RWPE1 (cell line): Measurements from ENCODE around the gene NME5.

Experiments
- CTCF ChIA-PET: fragments of 350-600 bp; sonication (Branson Sonifier 250); formaldehyde crosslinking; extraction: SDS; loops from one replicate; lab custom pipeline; 2021; lab: Yijun Ruan, JAX
- POLR2A ChIA-PET: fragments of 400-600 bp; formaldehyde crosslinking; extraction: SDS; loops from one replicate; lab custom pipeline; 2020; ENCODE audit warnings: antibody characterized with exemption; ENCODE audit not compliant: low non-redundant PET; lab: Yijun Ruan, JAX
- DNase-seq: peaks from one replicate; pipeline ENCODE4 v3.0.0; 2012; ENCODE audit warnings: low spot score
- H3K27ac ChIP-seq: fragments of 450-650 bp; 2 replicates; pipeline ENCODE4 v1.5.1; 2017
- TF ChIP-seq, protein P1 (sequence below): fragments of 450-650 bp; conservative IDR thresholded peaks from 2 replicates; pipeline ENCODE4 v1.5.1; 2017; ENCODE audit warnings: low read depth, mild to moderate bottlenecking

NME5 gene

DNA sequence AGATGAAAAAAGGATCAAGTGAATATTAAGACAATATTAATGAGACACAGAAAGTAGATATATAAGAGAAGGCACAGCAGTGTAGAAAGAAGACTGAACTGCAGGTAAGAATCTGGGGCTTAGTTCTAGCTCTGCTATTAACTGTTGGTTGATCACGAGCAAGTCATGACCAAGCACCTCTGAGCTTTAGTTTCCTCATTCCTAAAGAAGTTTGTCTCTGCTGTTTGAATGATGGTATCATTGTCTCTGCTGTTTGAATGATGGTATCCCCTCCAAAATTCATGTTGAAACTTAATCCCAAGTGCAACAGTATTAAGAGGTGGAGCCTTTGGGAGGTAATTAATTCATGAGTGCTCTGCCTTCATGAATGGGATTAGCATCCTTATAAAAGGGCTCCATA lies 2.5 kb upstream of the NME5 start:
- no peak for DNase-seq
- ChIA-PET POLR2A (no interaction called here), CTCF (no interaction called here)
- H3K27ac ChIP-seq = no peak overlapping the region
- TF ChIP-seq, protein P1, sequence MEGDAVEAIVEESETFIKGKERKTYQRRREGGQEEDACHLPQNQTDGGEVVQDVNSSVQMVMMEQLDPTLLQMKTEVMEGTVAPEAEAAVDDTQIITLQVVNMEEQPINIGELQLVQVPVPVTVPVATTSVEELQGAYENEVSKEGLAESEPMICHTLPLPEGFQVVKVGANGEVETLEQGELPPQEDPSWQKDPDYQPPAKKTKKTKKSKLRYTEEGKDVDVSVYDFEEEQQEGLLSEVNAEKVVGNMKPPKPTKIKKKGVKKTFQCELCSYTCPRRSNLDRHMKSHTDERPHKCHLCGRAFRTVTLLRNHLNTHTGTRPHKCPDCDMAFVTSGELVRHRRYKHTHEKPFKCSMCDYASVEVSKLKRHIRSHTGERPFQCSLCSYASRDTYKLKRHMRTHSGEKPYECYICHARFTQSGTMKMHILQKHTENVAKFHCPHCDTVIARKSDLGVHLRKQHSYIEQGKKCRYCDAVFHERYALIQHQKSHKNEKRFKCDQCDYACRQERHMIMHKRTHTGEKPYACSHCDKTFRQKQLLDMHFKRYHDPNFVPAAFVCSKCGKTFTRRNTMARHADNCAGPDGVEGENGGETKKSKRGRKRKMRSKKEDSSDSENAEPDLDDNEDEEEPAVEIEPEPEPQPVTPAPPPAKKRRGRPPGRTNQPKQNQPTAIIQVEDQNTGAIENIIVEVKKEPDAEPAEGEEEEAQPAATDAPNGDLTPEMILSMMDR = no peak

DNA sequence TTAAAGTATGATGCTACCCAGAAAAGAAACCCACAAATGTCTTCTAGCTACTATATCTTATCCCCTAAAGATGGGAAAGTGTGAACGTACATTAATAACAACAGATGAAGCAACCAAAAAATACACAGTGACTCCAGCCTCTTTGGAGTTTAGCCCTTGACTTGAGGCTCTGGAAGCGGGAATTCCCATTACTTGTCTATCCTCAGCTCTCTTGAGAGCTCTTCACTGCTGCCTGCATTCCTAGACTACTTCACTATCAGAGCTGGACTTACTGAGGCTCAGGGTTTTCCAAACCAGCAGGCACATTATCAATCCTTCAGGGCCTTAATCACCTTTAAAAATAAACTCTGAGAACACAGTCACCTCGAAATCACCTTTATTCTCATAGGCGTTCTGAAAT lies 1.0 kb upstream of the NME5 start:
- no peak overlapping the region for H3K27ac ChIP-seq
- DNase-seq = no peak
- ChIA-PET POLR2A (no interaction called here), CTCF (interaction anchor here (0.7 to 1.4 kb wide), 4 partner anchors 42 to 196 kb away, joined by 3 to 7 read pairs (median 4); no protein-coding TSS in a partner anchor)
- TF ChIP-seq, protein P1 = no peak

DNA sequence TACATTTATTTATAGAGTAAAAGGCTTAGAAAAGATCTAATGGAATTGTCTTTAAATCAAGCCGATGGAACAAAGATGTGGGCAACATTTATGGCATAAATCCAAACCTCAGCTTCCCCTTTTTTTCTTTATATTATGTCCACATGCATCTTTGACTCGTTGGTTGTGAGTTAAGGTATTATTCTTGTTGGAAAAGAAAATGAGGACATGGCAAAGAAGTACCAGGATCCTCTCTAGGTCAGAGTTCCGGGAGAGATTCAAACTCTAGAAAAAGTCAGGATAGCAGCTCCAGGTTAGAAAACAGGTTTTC lies 508 bp upstream of the NME5 start:
- ChIA-PET CTCF (interaction anchor here (0.7 to 1.4 kb wide), 5 partner anchors 42 to 397 kb away, joined by 3 to 7 read pairs (median 3); no protein-coding TSS in a partner anchor), POLR2A (no interaction called here)
- DNase-seq = no peak
- TF ChIP-seq, protein P1 = no peak
- no peak overlapping the region for H3K27ac ChIP-seq

DNA sequence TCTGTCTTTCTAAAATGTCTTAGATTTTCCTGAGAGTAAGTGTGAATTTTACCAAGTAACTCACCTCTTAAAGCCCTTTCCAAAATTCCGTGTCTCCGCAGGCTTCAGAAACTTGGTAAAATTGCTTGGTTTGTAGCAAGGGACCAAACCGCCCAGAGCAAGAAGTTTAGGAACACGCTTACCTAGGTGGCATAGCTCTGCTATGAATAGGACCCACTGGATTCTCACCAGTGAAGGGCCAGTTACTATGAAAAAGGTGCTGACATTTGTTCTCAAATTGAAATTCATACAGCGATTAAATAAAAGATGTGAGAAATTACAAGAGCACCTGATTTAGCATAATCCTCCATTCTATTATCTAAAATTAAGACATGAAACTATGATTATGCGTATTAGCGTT lies 6.7 kb downstream of the NME5 start:
- POLR2A ChIA-PET = interaction anchor here (0.7 kb wide), 1 partner anchor 641 kb away, joined by 5 read pairs; no protein-coding TSS in a partner anchor

DNA sequence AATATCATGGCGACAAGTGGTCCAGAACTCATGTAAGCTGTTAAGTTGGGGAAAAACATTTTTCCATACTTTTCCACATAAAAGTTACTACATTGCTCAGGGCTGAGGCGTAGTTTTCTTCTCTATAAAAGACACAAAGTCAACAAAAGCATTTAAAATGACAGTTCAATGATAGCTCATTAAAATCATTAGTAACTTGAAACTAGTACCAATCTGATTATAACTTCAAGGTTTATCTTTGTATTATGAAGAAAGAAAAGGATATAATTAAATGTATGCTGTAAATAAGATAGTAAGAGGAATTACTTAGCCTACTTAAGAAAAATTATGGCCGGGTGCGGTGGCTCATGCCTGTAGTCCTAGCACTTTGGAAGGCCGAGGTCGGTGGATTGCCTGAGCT lies 9.9 kb downstream of the NME5 start:
- POLR2A ChIA-PET = no interaction called here
- no peak for DNase-seq
- TF ChIP-seq, protein P1 = no peak
- no peak overlapping the region for H3K27ac ChIP-seq
- CTCF ChIA-PET = interaction anchor here (0.5 to 1.9 kb wide), 5 partner anchors 22 to 497 kb away, joined by 3 to 6 read pairs (median 4); no protein-coding TSS in a partner anchor

More for the DNA sequence above, 6.7 kb downstream of the NME5 start:
- CTCF ChIA-PET = interaction anchor here (0.6 to 2.0 kb wide), 5 partner anchors 13 to 472 kb away, joined by 3 to 25 read pairs (median 7); no protein-coding TSS in a partner anchor
- TF ChIP-seq, protein P1 = no peak
- no peak for DNase-seq
- no peak overlapping the region for H3K27ac ChIP-seq

GRCh38 chr5:138128334-138128733 lies 10.9 kb downstream of the NME5 start:
- H3K27ac ChIP-seq = no peak overlapping the region
- TF ChIP-seq, protein P1 = 0 out of 2 replicates have a peak, but pooled peaks have one; percentile 4
- ChIA-PET CTCF (interaction anchor here (0.6 to 1.9 kb wide), 4 partner anchors 13 to 350 kb away, joined by 3 to 6 read pairs (median 4); no protein-coding TSS in a partner anchor), POLR2A (no interaction called here)
- no peak for DNase-seq
